ENCODE measurements around the gene ERO1A.
"Not testable (repeated sequence)": the region's sequence is repeated elsewhere in the genome, so short reads cannot be mapped to it uniquely, and the experiment has no call there.

DNA sequence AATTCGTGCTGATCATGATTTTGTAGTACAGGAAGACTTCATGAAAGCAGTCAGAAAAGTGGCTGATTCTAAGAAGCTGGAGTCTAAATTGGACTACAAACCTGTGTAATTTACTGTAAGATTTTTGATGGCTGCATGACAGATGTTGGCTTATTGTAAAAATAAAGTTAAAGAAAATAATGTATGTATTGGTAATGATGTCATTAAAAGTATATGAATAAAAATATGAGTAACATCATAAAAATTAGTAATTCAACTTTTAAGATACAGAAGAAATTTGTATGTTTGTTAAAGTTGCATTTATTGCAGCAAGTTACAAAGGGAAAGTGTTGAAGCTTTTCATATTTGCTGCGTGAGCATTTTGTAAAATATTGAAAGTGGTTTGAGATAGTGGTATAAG is 32.2 kb upstream of the ERO1A start:
- not testable (repeated sequence) for TF ChIP-seq CTCF (conservative IDR thresholded peaks at IDR 0.05; ENCODE audit: low read depth, low read length); EZH2 (IDR thresholded peaks at IDR 0.05; ENCODE audit: low read length, unreplicated experiment); EZH2phosphoT487 (IDR thresholded peaks at IDR 0.05; ENCODE audit: borderline replicate concordance, low read length)

All from PC-3 (cell line).